Smooth muscle cell (in vitro differentiated cells): ENCODE results near the gene USP7. TPM values are rescaled to one million over a fixed set of nuclear protein-coding genes. Genes with fewer than 3 reads are reported as not detected.

ENCODE experiments used
- DNase-seq: peaks from one replicate; lab custom pipeline; 2025; ENCODE audit not compliant: unreplicated experiment; lab: John Stamatoyannopoulos, UW
- H2AFZ ChIP-seq: fragments of 200-600 bp; sonication (generic); 2 replicates; pipeline ENCODE4 v1.6.0; 2016; ENCODE audit warnings: antibody characterized with exemption, low read depth, mild to moderate bottlenecking
- H3F3A ChIP-seq: fragments of 200-600 bp; sonication (generic); 2 replicates; pipeline ENCODE4 v1.6.0; 2017; ENCODE audit warnings: antibody characterized with exemption, low read depth
- H3K27ac ChIP-seq: fragments of 200-600 bp; sonication (generic); 2 replicates; pipeline ENCODE4 v1.5.1; 2016; ENCODE audit warnings: low read depth, mild to moderate bottlenecking
- H3K27me3 ChIP-seq: fragments of 200-600 bp; sonication (generic); 2 replicates; pipeline ENCODE4 v1.6.1; 2016; ENCODE audit warnings: low read depth, mild to moderate bottlenecking
- H3K36me3 ChIP-seq: fragments of 200-600 bp; sonication (generic); 2 replicates; pipeline ENCODE4 v1.5.1; 2016; ENCODE audit warnings: low read depth
- H3K4me1 ChIP-seq: fragments of 200-600 bp; sonication (generic); 2 replicates; pipeline ENCODE4 v1.5.1; 2016; ENCODE audit warnings: low read depth
- H3K4me2 ChIP-seq: fragments of 200-600 bp; sonication (generic); 2 replicates; pipeline ENCODE4 v1.6.0; 2016; ENCODE audit warnings: mild to moderate bottlenecking
- H3K4me3 ChIP-seq: fragments of 200-600 bp; sonication (generic); 2 replicates; pipeline ENCODE4 v1.5.1; 2016; ENCODE audit warnings: mild to moderate bottlenecking
- H3K79me2 ChIP-seq: fragments of 200-600 bp; sonication (generic); 2 replicates; pipeline ENCODE4 v1.6.0; 2016; ENCODE audit warnings: low read depth, mild to moderate bottlenecking
- H3K9ac ChIP-seq: fragments of 200-600 bp; sonication (generic); 2 replicates; pipeline ENCODE4 v1.6.0; 2016; ENCODE audit warnings: low read depth
- H3K9me3 ChIP-seq: fragments of 200-600 bp; sonication (generic); replicated peaks from 2 replicates; pipeline ENCODE4 v1.5.1; 2016; ENCODE audit warnings: low read depth
- H4K20me1 ChIP-seq: fragments of 200-600 bp; sonication (generic); 2 replicates; pipeline ENCODE4 v1.6.0; 2016; ENCODE audit warnings: low read depth
- WGBS: methylation state at CpG from one replicate; pipeline ENCODE4 v1.1.7; 2016; ENCODE audit warnings: low lambda C conversion rate; 5-methylcytosine and 5-hydroxymethylcytosine counted together
- polyA plus RNA-seq: library from polyadenylated mRNA; unstranded; fragments of >200 nt; fragmentation: Nextera tagmentation; extraction: Ambion mirVana; gene quantifications from 2 replicates; pipeline ENCODE4 v1.2.1, GENCODE V29; 2016
- total RNA-seq: library from RNA; depleted of rRNA; stranded (reverse); fragments of >200 nt; gene quantifications from 2 replicates; pipeline ENCODE4 v1.2.3, GENCODE V29; 2014
- TF ChIP-seq, protein P1 (sequence below): fragments of 200-600 bp; sonication (generic); IDR thresholded peaks from 2 replicates; pipeline ENCODE4 v1.5.1; 2017; ENCODE audit warnings: borderline replicate concordance, mild to moderate bottlenecking, antibody characterized with exemption; ENCODE audit not compliant: insufficient read depth, poor library complexity, severe bottlenecking

The USP7 gene
- total and polyA plus RNA-seq, 2 experiments from 2014 or later = 50.7 to 52.1 TPM

DNA sequence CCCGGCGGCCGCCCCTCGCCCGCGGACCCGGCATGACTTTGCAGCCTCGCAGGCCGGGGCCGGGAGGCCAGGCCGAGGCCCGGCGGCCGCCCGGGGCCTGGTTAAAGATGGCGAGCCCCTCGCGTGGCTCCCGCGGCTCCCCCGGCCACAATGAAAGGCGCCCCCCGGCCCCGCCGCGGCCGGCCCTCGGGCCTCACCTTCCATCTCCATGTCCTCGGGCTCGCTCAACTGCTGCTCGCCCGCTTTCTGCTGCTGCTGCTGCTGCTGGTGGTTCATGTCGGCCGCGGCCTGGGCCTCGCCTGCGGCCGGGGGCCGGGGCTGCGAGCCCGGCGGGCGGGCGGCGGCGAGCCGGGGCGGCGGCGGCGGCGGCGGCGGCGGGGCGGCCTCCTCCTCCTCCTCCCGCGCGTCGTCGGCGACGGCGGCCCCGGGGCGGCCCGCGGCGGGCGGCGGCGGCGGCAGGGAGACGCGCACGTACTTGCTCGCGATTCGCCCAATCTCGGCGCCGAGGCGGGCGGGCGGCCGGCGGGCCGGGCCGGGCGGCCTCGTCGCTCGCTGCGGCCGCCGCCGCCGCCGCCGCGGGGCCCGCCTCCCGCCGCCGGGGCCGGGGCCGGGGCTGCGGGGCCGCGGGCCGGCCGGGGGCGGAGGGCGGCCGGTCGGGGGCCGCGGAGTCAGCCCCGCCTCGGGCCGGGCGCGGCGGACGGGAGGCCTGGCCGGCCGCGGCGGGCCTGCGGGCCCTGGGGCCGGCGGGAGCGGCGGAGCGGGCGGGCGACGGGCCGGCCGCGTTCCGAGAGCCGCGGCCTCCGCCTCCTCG lies 491 bp downstream of the USP7 start:
- TF ChIP-seq, protein P1, sequence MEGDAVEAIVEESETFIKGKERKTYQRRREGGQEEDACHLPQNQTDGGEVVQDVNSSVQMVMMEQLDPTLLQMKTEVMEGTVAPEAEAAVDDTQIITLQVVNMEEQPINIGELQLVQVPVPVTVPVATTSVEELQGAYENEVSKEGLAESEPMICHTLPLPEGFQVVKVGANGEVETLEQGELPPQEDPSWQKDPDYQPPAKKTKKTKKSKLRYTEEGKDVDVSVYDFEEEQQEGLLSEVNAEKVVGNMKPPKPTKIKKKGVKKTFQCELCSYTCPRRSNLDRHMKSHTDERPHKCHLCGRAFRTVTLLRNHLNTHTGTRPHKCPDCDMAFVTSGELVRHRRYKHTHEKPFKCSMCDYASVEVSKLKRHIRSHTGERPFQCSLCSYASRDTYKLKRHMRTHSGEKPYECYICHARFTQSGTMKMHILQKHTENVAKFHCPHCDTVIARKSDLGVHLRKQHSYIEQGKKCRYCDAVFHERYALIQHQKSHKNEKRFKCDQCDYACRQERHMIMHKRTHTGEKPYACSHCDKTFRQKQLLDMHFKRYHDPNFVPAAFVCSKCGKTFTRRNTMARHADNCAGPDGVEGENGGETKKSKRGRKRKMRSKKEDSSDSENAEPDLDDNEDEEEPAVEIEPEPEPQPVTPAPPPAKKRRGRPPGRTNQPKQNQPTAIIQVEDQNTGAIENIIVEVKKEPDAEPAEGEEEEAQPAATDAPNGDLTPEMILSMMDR = no peak
- 1% methylated on average over 35 of the region's 146 CpGs for WGBS
- Histone ChIP-seq H3F3A (peaks cover 9% of the 10 kb centered on the region), H3K27me3 (no peaks in the 10 kb centered on the region), H3K36me3 (no peaks in the 10 kb centered on the region), H3K4me3 (peak overlapping the region; percentile 91), H3K27ac (no peak overlapping the region), H3K9me3 (no peaks in the 10 kb centered on the region), H4K20me1 (peaks cover 48% of the 10 kb centered on the region), H3K79me2 (peaks cover 48% of the 10 kb centered on the region), H3K4me2 (peak overlapping the region; percentile 86), H3K9ac (peak overlapping the region; percentile 78), H3K4me1 (peaks cover 44% of the 10 kb centered on the region), H2AFZ (no peak overlapping the region)
- no peak for DNase-seq

- peaks cover 56% of the 10 kb centered on the region for H3K79me2 ChIP-seq
- H2AFZ ChIP-seq = no peak overlapping the region
- peak overlapping the region; percentile 78 for H3K9ac ChIP-seq
- no peaks in the 10 kb centered on the region for H3K9me3 ChIP-seq
- peaks cover 51% of the 10 kb centered on the region for H3K4me1 ChIP-seq
- H3K36me3 ChIP-seq = no peaks in the 10 kb centered on the region
- TF ChIP-seq, protein P1 = no peak
- H3F3A ChIP-seq = peaks cover 16% of the 10 kb centered on the region
- H3K4me2 ChIP-seq = peak overlapping the region; percentile 86
- H3K4me3 ChIP-seq = peak overlapping the region; percentile 91
- DNase-seq = no peak
- H3K27me3 ChIP-seq = no peaks in the 10 kb centered on the region
- 1% methylated on average over 46 of the region's 50 CpGs for WGBS
- no peak overlapping the region for H3K27ac ChIP-seq
- H4K20me1 ChIP-seq = peaks cover 55% of the 10 kb centered on the region
Measured at GRCh38 chr16:8962393-8963009, 1.2 kb downstream of the USP7 start.

- Histone ChIP-seq H3F3A (peaks cover 22% of the 10 kb centered on the region), H3K27ac (peak overlapping the region; percentile 22), H3K4me1 (peaks cover 57% of the 10 kb centered on the region), H4K20me1 (peaks cover 61% of the 10 kb centered on the region), H3K9me3 (no peaks in the 10 kb centered on the region), H2AFZ (no peak overlapping the region), H3K4me2 (peak overlapping the region; percentile 86), H3K9ac (peak overlapping the region; percentile 78), H3K79me2 (peaks cover 62% of the 10 kb centered on the region), H3K4me3 (peak overlapping the region; percentile 91), H3K27me3 (no peaks in the 10 kb centered on the region), H3K36me3 (no peaks in the 10 kb centered on the region)
- 13% methylated on average over 15 of the region's 15 CpGs for WGBS
- no peak for DNase-seq
- TF ChIP-seq, protein P1 = no peak
Measured at GRCh38 chr16:8961811-8962390, 1.8 kb downstream of the USP7 start.
